Uterus (tissue), 2 donors: ENCODE measurements around the gene YAE1.

ENCODE experiments used
- CTCF ChIP-seq, 4 experiments: fragments of 200-600 bp in 2 of 4; fragments of 450-650 bp in 2 of 4; sonication (generic) in 2 of 4; IDR thresholded peaks; one replicate each; pipeline ENCODE4 v1.5.1; 2016 to 2019; ENCODE audit warnings: antibody characterized with exemption in 4 of 4, mild to moderate bottlenecking in 2 of 4, moderate library complexity in 1 of 4
- POLR2A ChIP-seq, 2 donors: fragments of 450-650 bp; IDR thresholded peaks; one replicate each; pipeline ENCODE4 v1.6.1; 2016; ENCODE audit warnings: antibody characterized with exemption in 2 of 2, mild to moderate bottlenecking in 1 of 2, moderate library complexity in 1 of 2

- no peak for TF ChIP-seq CTCF (IDR thresholded peaks at IDR 0.05)
- no peak for TF ChIP-seq POLR2A (IDR thresholded peaks at IDR 0.05)
These were observed 24.7 kb upstream of the YAE1 start for GRCh38 chr7:39541511-39541910.
